Endodermal cell (in vitro differentiated cells): ENCODE results near the gene FAM43A. TPM values are rescaled to one million over a fixed set of nuclear protein-coding genes. Genes with fewer than 3 reads are reported as not detected.

Experiments
- DNase-seq: peaks from one replicate; pipeline ENCODE4 v3.0.0-alpha.2; 2017
- H3K27ac ChIP-seq: 2 replicates; pipeline ENCODE4 v1.5.1; 2013; ENCODE audit warnings: mild to moderate bottlenecking, low read depth, low read length, moderate library complexity
- H3K27me3 ChIP-seq: 2 replicates; pipeline ENCODE4 v1.6.1; 2013; ENCODE audit warnings: mild to moderate bottlenecking, low read length, moderate library complexity; ENCODE audit not compliant: insufficient read depth, control insufficient read depth, poor library complexity, severe bottlenecking
- H3K36me3 ChIP-seq: 2 replicates; pipeline ENCODE4 v1.7.0; 2013; ENCODE audit warnings: mild to moderate bottlenecking, low read length, moderate library complexity; ENCODE audit not compliant: control insufficient read depth, insufficient read depth
- H3K4me1 ChIP-seq: one replicate; pipeline ENCODE4 v1.7.0; 2013; ENCODE audit warnings: low read length; ENCODE audit not compliant: control insufficient read depth, insufficient read depth
- H3K4me3 ChIP-seq: 2 replicates; pipeline ENCODE4 v1.5.1; 2013; ENCODE audit warnings: mild to moderate bottlenecking, low read length, moderate library complexity
- H3K9ac ChIP-seq: 2 replicates; pipeline ENCODE4 v1.6.1; 2013; ENCODE audit warnings: mild to moderate bottlenecking, low read length, moderate library complexity; ENCODE audit not compliant: poor library complexity, severe bottlenecking; ENCODE audit errors: extremely low read depth
- H3K9me3 ChIP-seq: 2 replicates; pipeline ENCODE4 v1.6.1; 2013; ENCODE audit warnings: mild to moderate bottlenecking, low read length, moderate library complexity; ENCODE audit not compliant: control insufficient read depth
- H3K27ac Mint-ChIP-seq: 2 replicates; pipeline ENCODE4 v1.8.0; 2020; ENCODE audit warnings: mixed read lengths
- H3K27me3 Mint-ChIP-seq: 2 replicates; pipeline ENCODE4 v1.8.0; 2021; ENCODE audit warnings: mild to moderate bottlenecking, mixed read lengths; ENCODE audit not compliant: insufficient read depth
- H3K36me3 Mint-ChIP-seq: 2 replicates; pipeline ENCODE4 v1.8.0; 2020; ENCODE audit warnings: low read depth, mixed read lengths
- H3K4me1 Mint-ChIP-seq: 2 replicates; pipeline ENCODE4 v1.8.0; 2020; ENCODE audit warnings: mixed read lengths
- H3K4me3 Mint-ChIP-seq: 2 replicates; pipeline ENCODE4 v1.8.0; 2020; ENCODE audit warnings: mild to moderate bottlenecking, moderate library complexity, mixed read lengths
- H3K9me3 Mint-ChIP-seq: 2 replicates; pipeline ENCODE4 v1.8.0; 2020; ENCODE audit warnings: mild to moderate bottlenecking, mixed read lengths
- WGBS, 2 experiments: methylation state at CpG; one replicate each; pipeline versions ENCODE4 v1.1.5 to v1.1.7; 2013; ENCODE audit warnings: missing lambda C conversion rate in 2 of 2, mixed read lengths in 1 of 2; ENCODE audit not compliant: insufficient coverage in 1 of 2, insufficient read length in 1 of 2; 5-methylcytosine and 5-hydroxymethylcytosine counted together
- long read RNA-seq, 4 experiments: library from polyadenylated mRNA in 2 of 4; library from RNA in 1 of 4; library from capped mRNA in 1 of 4; stranded (forward) in 3 of 4; unstranded in 1 of 4; transcript quantifications; one replicate each; pipeline ENCODE4 v2.0.0, GENCODE V29; 2020 to 2021; ENCODE audit warnings: inconsistent platforms in 1 of 4
- polyA plus RNA-seq, 2 experiments: library from polyadenylated mRNA; stranded (reverse); fragments of 50-300 nt; gene quantifications; one replicate each; pipeline ENCODE4 v1.2.3, GENCODE V29; 2013
- total RNA-seq, 2 donors: library from RNA; stranded (reverse); fragmentation: NEBNext Ultra II Directional in 1 of 2; extraction: Animal tissue kit (Norgen Biotek cat#: 25700) in 1 of 2; gene quantifications; 2 replicates in 1 of 2; 3 replicates in 1 of 2; pipeline ENCODE4 v1.2.1, GENCODE V29; 2021
- TF ChIP-seq, protein P1 (sequence below): fragments of 200-600 bp; sonication (generic); conservative IDR thresholded peaks from 2 replicates; pipeline ENCODE4 v1.5.0; 2021; ENCODE audit warnings: antibody characterized with exemption, mild to moderate bottlenecking

The FAM43A gene
- total RNA-seq = 1 to 10 TPM in 1 of 2 donors, under 1 TPM in 1; 0.58 to 4.4 TPM
- polyA plus RNA-seq (2013, experiment 1 of 2) = 6.2 TPM
- polyA plus RNA-seq (2013, experiment 2 of 2) = 5.7 TPM
- long read RNA-seq, experiment 1, partial matches to known transcripts = 0 of 1 reads
- long read RNA-seq, experiment 1, other reads (novel, unspliced or antisense) = 0 of 1 reads
- long read RNA-seq, experiment 2 = 0 reads
- long read RNA-seq, experiment 3 = 0 reads
- long read RNA-seq, experiment 4 = 0 reads

DNA sequence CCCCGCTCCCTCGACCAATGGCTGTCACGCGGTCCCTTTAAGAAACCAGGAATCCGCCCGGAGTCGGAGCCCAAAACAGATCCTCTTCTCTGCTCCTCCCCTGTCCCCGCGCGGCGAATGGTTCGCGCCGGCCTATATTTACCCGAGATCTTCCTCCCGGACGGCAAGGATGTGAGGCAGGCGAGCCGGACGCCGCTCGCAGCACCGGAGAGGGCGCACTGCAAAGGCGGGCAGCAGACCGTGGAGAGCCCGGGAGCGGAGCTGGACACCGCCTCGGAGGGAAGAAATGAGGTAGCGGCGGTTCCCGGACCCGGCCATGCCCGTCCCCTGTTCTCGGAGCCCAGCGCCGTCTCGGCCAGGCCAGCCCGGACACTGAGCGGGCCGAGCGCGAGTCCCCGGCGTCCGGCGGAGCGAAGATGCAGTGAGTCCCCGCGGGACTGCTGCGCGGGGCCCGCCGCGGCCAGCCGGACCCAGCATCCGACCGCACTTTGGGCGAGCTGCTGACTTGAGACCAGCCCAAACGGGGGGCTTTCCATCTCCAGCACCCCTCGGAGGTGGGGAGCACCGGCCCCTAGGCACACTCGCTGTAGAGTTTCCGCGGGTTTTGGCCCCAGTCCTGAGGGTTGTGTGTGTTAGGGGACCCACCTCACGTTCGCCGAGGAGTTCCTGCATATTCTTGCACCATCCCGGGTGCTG, at the start of gene FAM43A:
Gene FAM43A, plus strand, starts transcription at position 166 of the 696 bp plus-strand sequence. CDS start 944 bp downstream, outside the sequence.
- H3K36me3 Mint-ChIP-seq = no peaks in the 10 kb centered on the region
- H3K36me3 ChIP-seq = no peaks in the 10 kb centered on the region
- peaks cover 10% of the 10 kb centered on the region for H3K4me1 ChIP-seq
- H3K9ac ChIP-seq = peak within 1 kb of the TSS; percentile 39
- H3K4me3 Mint-ChIP-seq = peak within 1 kb of the TSS; percentile 70
- 0 to 1% methylated on average over 31 to 70 of the region's 70 CpGs for WGBS, 2 experiments
- no peaks in the 10 kb centered on the region for H3K9me3 ChIP-seq
- H3K9me3 Mint-ChIP-seq = no peaks in the 10 kb centered on the region
- TF ChIP-seq, protein P1, sequence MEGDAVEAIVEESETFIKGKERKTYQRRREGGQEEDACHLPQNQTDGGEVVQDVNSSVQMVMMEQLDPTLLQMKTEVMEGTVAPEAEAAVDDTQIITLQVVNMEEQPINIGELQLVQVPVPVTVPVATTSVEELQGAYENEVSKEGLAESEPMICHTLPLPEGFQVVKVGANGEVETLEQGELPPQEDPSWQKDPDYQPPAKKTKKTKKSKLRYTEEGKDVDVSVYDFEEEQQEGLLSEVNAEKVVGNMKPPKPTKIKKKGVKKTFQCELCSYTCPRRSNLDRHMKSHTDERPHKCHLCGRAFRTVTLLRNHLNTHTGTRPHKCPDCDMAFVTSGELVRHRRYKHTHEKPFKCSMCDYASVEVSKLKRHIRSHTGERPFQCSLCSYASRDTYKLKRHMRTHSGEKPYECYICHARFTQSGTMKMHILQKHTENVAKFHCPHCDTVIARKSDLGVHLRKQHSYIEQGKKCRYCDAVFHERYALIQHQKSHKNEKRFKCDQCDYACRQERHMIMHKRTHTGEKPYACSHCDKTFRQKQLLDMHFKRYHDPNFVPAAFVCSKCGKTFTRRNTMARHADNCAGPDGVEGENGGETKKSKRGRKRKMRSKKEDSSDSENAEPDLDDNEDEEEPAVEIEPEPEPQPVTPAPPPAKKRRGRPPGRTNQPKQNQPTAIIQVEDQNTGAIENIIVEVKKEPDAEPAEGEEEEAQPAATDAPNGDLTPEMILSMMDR = peak; percentile 47
- peak within 1 kb of the TSS; percentile 83 for H3K4me3 ChIP-seq
- no peak within 1 kb of the TSS for H3K27ac ChIP-seq
- peaks cover 26% of the 10 kb centered on the region for H3K27me3 Mint-ChIP-seq
- peaks cover 35% of the 10 kb centered on the region for H3K27me3 ChIP-seq
- DNase-seq = peak; percentile 96
- no peak within 1 kb of the TSS for H3K27ac Mint-ChIP-seq
- peaks cover 28% of the 10 kb centered on the region for H3K4me1 Mint-ChIP-seq

GRCh38 chr3:194637066-194637465, 48.6 kb upstream of the FAM43A start:
- no peak overlapping the region for H3K4me3 Mint-ChIP-seq
- H3K27ac ChIP-seq = no peak overlapping the region
- H3K36me3 ChIP-seq = peaks cover 17% of the 10 kb centered on the region
- peak overlapping the region; percentile 81 for H3K27ac Mint-ChIP-seq
- TF ChIP-seq, protein P1 = no peak
- H3K4me1 Mint-ChIP-seq = peaks cover 20% of the 10 kb centered on the region
- peaks cover 17% of the 10 kb centered on the region for H3K36me3 Mint-ChIP-seq
- no peak overlapping the region for H3K4me3 ChIP-seq
- H3K9me3 Mint-ChIP-seq = no peaks in the 10 kb centered on the region
- no peaks in the 10 kb centered on the region for H3K27me3 Mint-ChIP-seq
- no peaks in the 10 kb centered on the region for H3K4me1 ChIP-seq
- H3K9ac ChIP-seq = no peak overlapping the region
- 72 to 86% methylated on average over 3 of the region's 3 CpGs for whole genome bisulfite sequencing, 2 experiments
- H3K9me3 ChIP-seq = no peaks in the 10 kb centered on the region
- H3K27me3 ChIP-seq = no peaks in the 10 kb centered on the region
- peak; percentile 64 for DNase-seq

DNA sequence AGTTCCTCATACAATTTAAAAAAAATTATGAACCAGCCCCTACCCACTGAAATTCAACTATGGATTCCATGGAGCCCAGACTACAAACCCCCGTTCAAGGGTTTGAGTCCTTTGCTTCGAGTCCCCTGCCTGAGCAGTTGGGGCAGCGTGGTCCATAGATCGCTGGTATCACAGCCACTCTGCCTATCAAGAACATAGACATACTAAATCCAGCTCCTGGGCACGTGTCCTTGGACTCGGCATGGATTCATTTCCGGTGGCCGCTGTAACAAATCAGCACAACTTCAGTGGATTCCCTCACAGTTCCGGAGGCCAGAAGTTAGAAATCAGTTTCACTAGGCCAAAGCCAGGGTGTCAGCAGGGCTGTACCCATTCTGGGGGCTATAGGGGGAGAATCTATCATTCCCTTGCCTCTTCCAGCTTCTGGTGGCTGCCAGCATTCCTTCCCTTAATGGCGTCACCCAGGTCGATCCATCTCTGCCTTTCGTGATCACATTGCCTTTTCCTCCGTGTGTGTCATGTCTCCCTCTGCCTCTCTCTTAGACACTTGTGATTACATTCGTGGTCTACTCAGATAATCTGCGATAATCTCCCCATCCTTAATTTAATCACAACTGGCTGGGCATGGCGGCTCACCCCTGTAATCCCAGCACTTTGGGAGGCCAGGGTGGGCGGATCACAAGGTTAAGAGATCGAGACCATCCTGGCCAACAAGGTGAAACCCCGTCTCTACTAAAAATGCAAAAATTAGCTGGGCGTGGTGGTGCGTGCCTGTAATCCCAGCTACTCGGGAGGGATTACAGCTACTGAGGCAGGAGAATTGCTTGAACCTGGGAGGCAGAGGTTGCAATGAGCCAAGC, 47.9 kb upstream of the FAM43A start:
- no peaks in the 10 kb centered on the region for H3K4me1 ChIP-seq
- H3K9ac ChIP-seq = no peak overlapping the region
- no peaks in the 10 kb centered on the region for H3K9me3 ChIP-seq
- TF ChIP-seq, protein P1 = no peak
- peaks cover 20% of the 10 kb centered on the region for H3K4me1 Mint-ChIP-seq
- peaks cover 22% of the 10 kb centered on the region for H3K36me3 Mint-ChIP-seq
- H3K27me3 Mint-ChIP-seq = no peaks in the 10 kb centered on the region
- no peak overlapping the region for H3K27ac ChIP-seq
- no peaks in the 10 kb centered on the region for H3K9me3 Mint-ChIP-seq
- H3K4me3 ChIP-seq = no peak overlapping the region
- H3K4me3 Mint-ChIP-seq = no peak overlapping the region
- DNase-seq = no peak
- WGBS, 2 experiments = 90 to 94% methylated on average over 13 to 22 of the region's 22 CpGs
- no peaks in the 10 kb centered on the region for H3K27me3 ChIP-seq
- peak overlapping the region; percentile 81 for H3K27ac Mint-ChIP-seq
- H3K36me3 ChIP-seq = peaks cover 23% of the 10 kb centered on the region
